ENCODE results near the gene CTLA4. TPM values are rescaled to one million over a fixed set of nuclear protein-coding genes. Genes with fewer than 3 reads are reported as not detected.

CTLA4 gene
- under 1 TPM; 0.12 to 0.21 (median 0.16) TPM for polyA plus RNA-seq (ENCODE audit: insufficient read depth in 1 of 5, insufficient read length in 5 of 5, low replicate concordance in 1 of 5)
- long read RNA-seq, donor 1 = 0 reads
- long read RNA-seq, donor 2 = 0 reads
- long read RNA-seq, donor 3 = 0 reads
- long read RNA-seq, donor 4 = 0 reads
- long read RNA-seq, donor 5 = 0 reads
- long read RNA-seq, donor 6 = 0 reads
- long read RNA-seq, donor 7 = 0 reads
- long read RNA-seq, donor 8 = 0 reads

- no peak for DNase-seq
These were observed at the start of gene CTLA4 for GRCh38 chr2:203867561-203868200. CTLA4 (plus strand) TSS chr2:203867771; CDS start chr2:203867943, 172 bp downstream.

GRCh38 chr2:203818656-203819055, 48.9 kb upstream of the CTLA4 start:
- no peak for DNase-seq

DNA sequence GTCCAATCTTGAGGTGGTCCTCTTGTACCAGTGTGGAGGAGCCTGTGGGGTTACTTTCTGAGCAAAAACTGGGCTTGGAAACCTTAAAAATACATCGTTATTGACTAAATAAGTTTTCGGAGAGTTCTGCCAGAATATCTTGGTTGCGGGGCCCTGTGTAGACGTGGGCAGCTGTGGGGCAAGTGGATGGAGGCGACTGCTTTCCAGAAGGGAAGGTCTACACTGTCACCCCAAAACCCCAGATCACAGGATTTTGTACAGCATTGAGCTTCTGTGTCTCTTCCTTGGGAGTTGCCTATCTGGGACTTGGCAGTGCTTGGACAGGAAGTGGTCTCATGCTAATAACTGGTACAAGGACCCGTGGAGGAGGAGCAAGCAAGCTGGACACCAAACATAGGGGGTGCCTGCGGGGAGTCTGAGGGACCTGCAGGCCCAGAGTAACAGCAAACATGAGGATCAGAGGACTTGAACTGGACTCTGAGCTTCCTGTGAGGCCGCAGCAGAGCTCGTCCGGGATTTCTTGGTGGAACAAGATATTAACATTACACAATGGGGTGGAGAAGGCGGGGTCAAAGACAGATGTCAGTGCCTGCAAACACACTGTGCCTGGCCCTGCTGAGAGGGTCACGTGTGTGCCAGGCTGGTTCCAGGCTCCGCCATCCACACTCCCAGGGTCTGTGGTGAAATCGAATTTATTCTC, 48.0 kb upstream of the CTLA4 start:
- DNase-seq = no peak

GRCh38 chr2:203820969-203821368, 46.6 kb upstream of the CTLA4 start:
- DNase-seq = no peak

- DNase-seq = no peak
These were observed 45.3 kb upstream of the CTLA4 start for GRCh38 chr2:203822240-203822639.

DNA sequence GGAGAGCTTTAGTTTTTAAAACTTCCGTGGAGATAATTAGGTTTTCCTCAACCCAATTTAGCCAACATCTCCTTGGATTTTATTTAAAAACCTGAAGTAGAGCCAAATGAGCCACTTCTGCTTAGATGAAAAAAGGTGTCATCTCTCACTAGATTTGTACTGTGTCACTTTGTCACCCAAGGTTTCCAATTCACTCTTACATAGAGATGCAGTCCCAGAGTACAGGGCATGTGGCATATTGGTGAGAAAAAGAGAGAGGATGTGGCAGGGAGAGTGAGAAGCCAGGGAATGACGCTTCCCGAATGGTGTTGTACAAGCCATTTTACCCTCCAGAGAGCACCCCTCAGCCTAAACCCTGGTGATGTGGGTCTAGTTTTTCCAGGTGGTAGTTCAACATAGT, 44.4 kb upstream of the CTLA4 start:
- DNase-seq = no peak

DNA sequence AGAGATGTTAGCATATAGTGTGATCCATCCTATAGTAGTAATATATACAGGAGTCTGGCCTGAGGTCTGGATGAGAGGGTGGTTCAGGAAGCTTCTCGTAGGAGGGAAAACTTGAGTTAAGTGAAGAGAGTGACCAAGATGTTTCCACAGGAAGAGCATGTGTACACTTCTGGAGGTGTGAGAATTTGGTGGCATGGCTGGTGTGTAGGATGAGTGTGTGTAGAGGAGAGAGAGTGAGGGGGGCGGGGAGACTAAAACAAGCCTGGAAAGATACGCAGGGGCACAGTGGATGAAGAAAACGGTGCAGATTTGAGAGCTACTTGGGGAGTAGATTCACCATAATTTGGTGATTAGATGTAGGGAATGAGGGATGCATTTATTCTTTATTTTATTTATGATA, 43.5 kb upstream of the CTLA4 start:
- DNase-seq = no peak

DNA sequence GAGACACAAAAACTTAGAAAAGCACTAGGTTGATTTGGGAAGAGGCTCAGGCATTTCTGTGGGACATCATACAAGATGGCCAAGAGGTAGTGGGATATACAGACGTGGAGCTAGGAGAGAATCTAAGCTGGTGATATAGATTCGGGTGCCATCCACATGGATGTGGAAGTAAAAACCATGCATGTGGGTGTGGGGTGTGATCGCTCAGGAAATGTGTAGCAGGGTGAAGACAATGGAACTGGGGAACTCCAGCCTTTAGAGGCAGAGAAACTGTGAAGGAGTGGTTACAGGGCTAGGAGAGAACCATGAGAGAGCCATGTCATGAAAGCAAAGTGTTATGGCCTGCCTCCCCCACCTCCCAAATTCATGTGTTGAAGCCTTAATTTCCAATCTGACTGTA, 43.0 kb upstream of the CTLA4 start:
- no peak for DNase-seq

GRCh38 chr2:203826704-203827103, 40.9 kb upstream of the CTLA4 start:
- DNase-seq = no peak

DNA sequence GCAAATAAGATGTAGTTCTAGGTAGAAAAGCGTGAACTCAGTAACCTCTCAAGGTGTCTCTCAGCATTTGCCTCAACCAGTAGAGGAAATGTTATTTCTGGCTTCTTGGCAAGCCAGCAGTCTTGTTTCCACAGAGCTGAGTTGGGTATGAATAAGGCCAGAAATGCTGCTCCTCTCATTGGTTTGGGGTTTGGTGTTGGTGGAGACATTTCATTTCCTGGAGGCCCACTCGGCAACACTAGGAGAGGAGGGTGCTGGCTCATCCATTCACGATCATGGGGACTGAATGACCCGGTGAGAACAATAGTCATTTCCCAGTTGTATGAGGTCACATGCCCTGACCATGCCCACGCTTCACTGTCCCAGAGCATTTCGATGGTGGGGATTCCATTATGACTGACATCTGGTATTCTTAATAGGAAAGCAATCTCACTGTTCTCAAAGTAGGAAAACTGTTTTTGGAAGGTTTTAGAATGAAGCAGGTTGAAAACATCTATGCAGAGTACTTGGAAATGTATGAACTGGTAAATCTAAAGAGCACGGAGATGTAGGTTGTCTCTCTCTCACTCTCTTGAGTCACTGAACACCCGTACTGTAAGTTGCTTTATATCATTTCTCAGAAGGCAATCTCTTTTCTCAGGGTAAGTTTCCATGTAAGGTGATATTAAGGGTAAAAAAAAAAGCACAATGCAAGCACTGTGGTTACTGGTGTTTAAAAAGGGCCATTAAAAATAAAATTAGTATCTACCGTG, 37.1 kb upstream of the CTLA4 start:
- no peak for DNase-seq

GRCh38 chr2:203835420-203835819, 32.2 kb upstream of the CTLA4 start:
- no peak for DNase-seq

- no peak for DNase-seq
These were observed 31.4 kb upstream of the CTLA4 start for GRCh38 chr2:203835892-203836800.

GRCh38 chr2:203840655-203841205, 26.8 kb upstream of the CTLA4 start:
- no peak for DNase-seq

DNA sequence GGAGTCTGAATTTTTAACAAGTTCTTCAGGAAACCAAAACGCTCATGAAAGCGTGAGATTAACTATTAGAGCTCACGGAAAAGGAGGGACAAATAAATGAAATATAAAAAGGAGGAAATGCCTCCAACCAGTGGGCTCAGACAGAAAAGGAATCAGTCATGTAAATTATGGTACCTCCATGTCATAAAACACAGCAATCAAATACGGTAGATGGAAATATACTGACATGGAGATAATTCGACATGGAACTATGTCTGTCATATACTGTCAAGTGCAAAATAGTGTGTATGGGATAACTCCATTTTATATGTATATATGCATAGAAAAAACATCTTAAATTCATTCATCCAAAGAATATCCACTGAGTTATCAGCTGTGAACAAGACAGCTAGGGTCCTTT, 25.9 kb upstream of the CTLA4 start:
- no peak for DNase-seq

GRCh38 chr2:203842373-203842772, 25.2 kb upstream of the CTLA4 start:
- DNase-seq = no peak

DNA sequence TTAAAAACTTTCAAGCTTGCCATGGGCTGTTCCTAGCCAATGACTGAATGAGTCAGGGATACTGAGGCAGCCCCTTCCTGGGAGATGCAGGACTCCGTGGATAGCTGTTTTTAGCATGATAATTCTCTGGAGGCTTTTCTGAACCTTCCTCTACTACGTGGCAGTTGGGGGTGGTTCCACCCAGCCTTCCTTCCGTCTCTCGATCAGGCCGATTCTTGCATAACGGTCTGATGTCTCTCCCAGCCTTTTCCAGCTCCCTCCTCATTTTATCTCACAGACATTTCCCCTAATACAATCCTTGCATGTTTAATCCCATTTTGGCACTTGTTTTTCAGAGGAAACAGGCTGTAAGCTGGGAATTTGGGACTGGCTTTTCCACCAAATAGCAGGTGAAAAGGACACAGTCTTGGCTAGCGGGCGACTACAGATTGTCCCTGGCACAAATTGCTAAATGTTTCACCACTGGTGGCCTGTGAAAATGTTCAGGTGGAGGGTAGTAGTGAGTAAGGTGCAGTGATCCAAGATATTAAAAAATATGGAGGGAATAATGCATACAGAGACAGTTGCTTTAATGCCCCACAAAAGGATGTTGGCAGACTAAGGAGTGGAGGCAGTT, 21.0 kb upstream of the CTLA4 start:
- DNase-seq = no peak

DNA sequence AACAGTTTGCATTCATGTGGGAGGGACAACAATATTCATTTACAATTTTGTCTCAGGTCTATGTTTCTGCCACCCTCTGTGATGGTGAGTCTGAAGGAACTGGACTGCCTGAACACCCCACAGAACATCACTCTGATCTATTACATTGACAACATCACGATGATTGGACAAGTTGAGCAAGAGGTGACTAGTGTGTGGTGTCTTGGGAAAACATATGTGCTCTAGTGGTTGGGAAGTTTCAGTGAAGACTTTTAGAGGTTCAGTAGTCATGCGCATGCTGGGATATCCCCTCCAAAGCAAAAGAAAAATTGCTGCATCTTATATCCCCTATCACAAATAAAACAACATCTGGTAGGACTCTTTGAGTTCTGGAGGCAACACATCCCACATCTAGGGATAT, 18.6 kb upstream of the CTLA4 start:
- DNase-seq = no peak

GRCh38 chr2:203852760-203853159, 14.8 kb upstream of the CTLA4 start:
- DNase-seq = no peak

GRCh38 chr2:203853271-203853670, 14.3 kb upstream of the CTLA4 start:
- no peak for DNase-seq

- DNase-seq = no peak
These were observed 13.8 kb upstream of the CTLA4 start for GRCh38 chr2:203853722-203854121.

- DNase-seq = no peak
These were observed 12.3 kb upstream of the CTLA4 start for GRCh38 chr2:203855274-203855673.
